Posterior cingulate gyrus (tissue), 11 donors: Measurements from ENCODE around the gene TENM3.

Source experiments
- DNase-seq, 10 donors: peaks; one replicate each; pipeline versions ENCODE4 v3.0.0 to v3.0.0-alpha.2; 2020 to 2021; ENCODE audit warnings: mixed read lengths in 3 of 10
- intact Hi-C: fragments of 100-400 bp; cut with DNase I; formaldehyde crosslinking; loops from one replicate; pipeline ENCODE4 v1.15.1; 2023

The TENM3 gene

DNA sequence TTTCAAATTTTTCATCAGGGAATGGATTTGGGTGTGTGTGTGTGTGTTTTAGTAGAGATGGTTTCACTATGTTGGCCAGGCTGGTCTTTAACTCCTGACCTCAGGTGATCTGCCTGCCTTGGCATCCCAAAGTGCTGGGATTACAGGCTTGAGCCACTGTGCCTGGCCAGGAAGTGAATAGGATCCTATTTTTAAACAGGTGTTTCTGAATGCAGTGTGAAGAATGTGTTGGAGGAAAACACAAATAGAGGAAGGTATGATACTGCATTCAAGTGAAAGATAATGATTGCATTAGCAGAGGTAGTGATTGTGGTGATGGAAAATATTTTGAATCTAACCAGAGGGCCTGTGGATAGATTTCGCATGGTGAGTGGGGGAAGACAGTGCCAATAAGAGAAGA lies 189.6 kb downstream of the TENM3 start:
- DNase-seq = no peak
- intact Hi-C loops = no loop called here

DNA sequence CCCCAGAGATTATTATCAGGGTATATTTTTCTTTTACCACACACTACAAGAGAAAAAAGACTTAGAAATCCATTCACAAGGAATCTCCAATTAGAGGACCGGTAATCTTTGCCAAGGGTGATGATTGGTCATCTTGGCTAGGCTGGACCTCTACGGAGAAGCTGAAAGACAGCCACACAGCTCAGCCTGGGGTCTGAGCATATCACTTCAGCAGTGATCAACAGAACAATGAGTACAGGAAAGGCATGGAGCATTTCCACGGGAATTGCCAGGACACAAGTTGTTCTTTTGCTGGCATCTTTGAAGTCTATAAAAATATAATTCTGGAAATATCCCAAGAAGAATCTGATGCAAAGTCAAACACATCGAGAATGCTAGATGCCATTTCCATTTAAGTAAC lies 191.5 kb downstream of the TENM3 start:
- no peak for DNase-seq
- intact Hi-C loops = no loop called here

- DNase-seq = peak in 1 of 10 donors; percentile 20
- intact Hi-C loops = no loop called here
Observed at GRCh38 chr4:182435401-182435800, 192.2 kb downstream of the TENM3 start.

- DNase-seq = no peak
- intact Hi-C loops = no loop called here
Observed at GRCh38 chr4:182443070-182443469, 199.9 kb downstream of the TENM3 start.

DNA sequence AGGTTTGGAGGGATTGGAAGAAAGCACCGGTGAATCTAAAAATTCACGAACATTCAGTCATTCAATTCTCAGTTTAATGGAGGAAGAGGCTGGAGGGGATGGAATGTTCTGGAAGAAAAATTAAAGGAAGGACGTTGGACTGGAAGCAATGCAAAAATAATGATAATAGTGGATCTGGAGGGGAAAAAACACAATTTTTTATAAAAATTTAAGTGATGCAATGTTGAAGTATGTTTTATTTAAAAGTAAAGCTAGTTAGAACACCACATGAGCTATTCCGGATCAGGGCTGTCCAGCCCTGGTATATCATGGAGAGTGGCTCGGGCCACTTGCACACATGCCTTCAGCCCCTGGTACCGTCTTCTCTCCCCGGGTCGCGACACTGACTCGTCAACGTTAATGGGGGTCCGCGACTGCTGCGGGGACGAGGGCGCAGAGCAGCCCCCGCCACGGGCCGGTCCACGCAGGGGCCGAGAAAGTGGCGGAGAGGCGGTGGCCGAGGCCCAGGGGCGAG lies 204.6 kb downstream of the TENM3 start:
- peak in 3 of 10 donors; percentile 9 to 79 (median 64) for DNase-seq
- intact Hi-C loops = no loop called here

GRCh38 chr4:182448281-182449151 lies 205.3 kb downstream of the TENM3 start:
- DNase-seq = peak; percentile 50 to 96 (median 82)
- intact Hi-C loops = no loop called here

DNA sequence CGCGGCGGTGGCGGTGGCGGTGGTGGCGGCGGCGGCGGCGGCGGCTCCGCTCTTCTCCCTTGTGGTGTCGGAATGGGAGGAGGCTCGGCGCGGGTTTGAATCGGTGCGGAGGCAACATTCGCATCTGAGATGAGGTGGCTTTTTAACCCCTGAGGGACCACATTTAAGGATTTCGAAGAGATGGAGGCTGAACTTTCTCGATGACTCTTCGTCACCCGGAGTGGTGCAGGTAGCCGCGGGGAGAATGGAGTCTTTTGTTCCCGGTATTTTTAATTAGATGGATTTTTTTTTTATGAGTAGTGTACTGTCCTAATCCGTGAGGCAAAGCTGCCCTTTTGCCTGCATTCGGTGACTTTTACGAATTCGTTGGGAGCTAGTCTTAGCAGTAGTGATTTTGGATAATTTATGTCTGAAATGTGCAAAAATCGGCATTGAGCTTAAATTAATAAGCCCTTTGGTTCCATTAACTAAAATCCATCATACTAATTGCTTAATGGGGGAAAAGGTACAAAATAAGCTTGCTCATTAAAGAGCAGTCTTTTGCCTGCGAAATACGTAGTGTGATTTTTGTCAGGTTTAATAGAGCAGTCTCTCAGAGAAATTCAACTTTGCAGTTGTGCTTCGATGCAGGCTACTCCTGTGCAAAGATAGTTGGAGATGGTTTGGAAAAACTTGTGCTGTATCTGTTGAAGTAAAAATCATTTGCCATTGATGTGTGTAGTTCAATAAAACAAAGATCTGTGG lies 206.2 kb downstream of the TENM3 start:
- DNase-seq = peak in 8 of 10 donors; percentile 27 to 90 (median 56)
- intact Hi-C loops = no loop called here

DNA sequence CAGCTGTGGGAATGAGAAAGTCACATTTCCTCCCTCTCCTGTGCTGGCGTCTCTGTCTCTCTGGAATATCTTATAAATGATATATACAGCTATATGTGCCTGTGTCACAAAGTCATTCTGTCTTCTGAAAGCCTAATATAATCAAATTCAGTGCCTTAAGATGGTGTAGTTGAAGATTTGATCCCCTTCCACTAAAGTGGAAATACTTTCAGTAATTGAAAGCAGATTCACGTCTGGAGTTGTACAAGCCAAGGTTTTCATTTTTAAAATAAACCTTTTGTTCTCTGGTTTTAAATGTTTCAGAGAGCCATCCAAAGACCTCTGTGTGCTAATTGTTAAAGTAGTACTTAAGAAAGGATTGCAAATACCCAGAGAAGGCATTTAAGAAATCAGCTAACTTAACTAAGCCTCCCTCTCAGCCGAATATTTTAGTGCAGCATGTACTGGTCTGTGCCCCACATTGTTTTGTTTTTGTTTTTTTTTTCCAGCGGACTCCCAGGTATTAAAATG lies 206.8 kb downstream of the TENM3 start:
- no peak for DNase-seq
- intact Hi-C loops = no loop called here

DNA sequence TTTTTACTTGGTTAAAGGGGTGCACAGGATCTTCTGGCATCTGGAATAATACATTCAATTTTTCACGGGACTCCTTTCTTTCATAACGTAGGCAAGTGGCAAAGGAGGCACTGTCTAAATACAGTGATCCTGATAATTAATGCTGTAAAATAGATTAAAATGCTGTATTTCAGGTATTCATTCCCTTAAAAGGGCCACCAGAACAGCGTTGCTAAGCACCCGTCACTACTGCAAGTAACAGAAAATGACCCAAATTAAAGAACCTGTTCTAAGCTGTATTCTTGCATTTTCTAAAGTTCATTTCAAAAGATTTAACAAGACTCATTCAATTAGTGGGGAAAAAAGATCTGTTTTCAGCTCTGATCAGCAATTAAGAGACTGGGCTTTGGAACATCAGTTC lies 208.2 kb downstream of the TENM3 start:
- no peak for DNase-seq
- intact Hi-C loops = no loop called here

GRCh38 chr4:182453830-182454229 lies 210.6 kb downstream of the TENM3 start:
- no peak for DNase-seq
- intact Hi-C loops = no loop called here

DNA sequence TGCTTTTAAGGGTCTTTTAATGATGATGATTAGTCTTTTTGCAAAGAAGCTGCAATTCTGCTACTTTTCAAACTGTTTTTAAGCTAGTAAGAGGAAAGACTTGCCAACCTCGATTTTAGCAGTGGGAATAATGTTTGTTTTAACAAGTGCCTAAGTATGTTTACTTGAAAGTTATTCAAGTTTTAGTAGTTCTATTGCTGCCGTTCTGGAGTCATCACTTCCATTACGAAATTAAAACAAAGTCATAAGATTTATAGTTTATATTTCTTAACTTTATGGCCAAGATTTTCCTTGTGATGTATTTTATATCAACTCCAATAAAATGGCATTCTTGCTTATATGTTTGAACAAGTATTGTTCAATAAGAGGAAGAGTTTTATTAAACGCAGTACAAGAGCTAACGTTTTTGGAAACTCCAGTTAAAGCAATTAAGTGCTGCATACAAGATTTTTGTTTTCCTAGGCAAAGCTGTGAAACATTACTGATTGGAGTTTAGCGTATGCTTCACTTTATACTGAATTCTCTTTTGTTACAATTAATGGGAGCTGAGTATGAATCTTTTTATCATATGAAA lies 211.3 kb downstream of the TENM3 start:
- intact Hi-C loops = no loop called here
- DNase-seq = no peak

- no peak for DNase-seq
- intact Hi-C loops = no loop called here
Observed at GRCh38 chr4:182465114-182465513, 221.9 kb downstream of the TENM3 start.

DNA sequence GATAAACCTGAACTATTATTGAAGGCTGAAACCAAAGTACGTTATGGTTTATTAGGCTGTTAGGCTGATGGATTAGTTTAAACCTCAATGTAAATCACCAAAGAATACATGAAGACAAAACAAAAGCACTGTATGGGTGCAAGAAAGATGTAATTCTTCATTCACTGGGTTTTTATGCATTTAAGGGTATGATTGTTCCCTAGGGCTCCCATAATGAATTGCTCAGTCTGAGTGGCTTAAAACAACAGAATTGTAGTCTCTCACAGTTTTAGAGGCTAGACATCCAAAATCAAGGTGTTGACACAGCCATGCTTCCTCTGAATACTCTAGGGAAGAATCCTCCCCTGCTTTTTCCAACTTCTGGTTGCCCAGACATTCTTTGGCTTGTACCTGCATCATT lies 222.8 kb downstream of the TENM3 start:
- intact Hi-C loops = no loop called here
- DNase-seq = no peak

GRCh38 chr4:182470215-182470614 lies 227.0 kb downstream of the TENM3 start:
- intact Hi-C loops = no loop called here

GRCh38 chr4:182475539-182475938 lies 232.3 kb downstream of the TENM3 start:
- DNase-seq = no peak
- intact Hi-C loops = no loop called here

More at GRCh38 chr4:182470215-182470614, 227.0 kb downstream of the TENM3 start:
- DNase-seq = no peak

DNA sequence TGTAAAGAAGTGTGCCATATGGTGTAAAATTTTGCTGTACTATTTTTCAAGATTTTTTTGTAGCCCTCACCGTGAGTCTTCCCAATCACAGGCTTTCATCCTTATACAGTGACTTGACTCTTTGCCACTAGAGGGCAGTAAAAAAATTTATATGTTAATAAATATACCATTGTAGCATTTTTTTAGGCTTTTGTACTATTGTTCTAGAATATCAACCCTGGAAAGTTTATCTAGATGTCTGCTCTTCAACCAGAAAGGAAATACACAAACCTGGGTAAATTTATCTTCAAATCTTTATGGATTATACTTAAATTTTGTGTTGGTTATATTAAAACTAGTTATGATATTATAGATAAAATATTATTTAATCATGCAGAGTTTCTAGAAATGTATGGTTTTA lies 235.3 kb downstream of the TENM3 start:
- intact Hi-C loops = loop anchor here (2.0 kb wide), 1 partner anchor 328 kb away; no protein-coding TSS in a partner anchor
- no peak for DNase-seq

- DNase-seq = no peak
- intact Hi-C loops = no loop called here
Observed at GRCh38 chr4:182483685-182484084, 240.5 kb downstream of the TENM3 start.

DNA sequence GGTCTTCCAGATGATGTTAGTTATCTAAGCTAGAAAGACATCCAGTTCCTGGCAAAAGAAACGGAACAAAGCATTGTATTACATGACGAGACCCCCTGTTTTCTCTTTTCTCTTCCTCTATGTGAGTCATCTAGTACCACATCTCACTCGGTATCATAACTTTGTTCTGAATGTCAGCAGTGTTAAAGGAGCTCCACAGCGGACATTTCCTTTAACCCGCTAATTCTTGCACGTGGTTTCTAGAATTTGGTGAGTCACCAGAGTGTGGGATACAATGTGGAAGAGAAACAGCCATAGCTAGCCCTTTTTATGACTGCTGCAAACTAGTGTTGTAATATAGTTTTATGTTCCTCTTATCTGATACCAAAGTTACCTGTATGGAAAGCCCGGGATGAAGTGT lies 243.7 kb downstream of the TENM3 start:
- no peak for DNase-seq
- intact Hi-C loops = no loop called here

GRCh38 chr4:182488896-182489295 lies 245.7 kb downstream of the TENM3 start:
- intact Hi-C loops = no loop called here
- no peak for DNase-seq

GRCh38 chr4:182489607-182490006 lies 246.4 kb downstream of the TENM3 start:
- intact Hi-C loops = no loop called here
- no peak for DNase-seq

- intact Hi-C loops = no loop called here
- no peak for DNase-seq
Observed at GRCh38 chr4:182491719-182492118, 248.5 kb downstream of the TENM3 start.
